Mesenteric fat pad (tissue), 1 donor: ENCODE measurements around the gene PHLDA2. TPM values are rescaled to one million over a fixed set of nuclear protein-coding genes. Genes with fewer than 3 reads are reported as not detected.
"Not testable (repeated sequence)": the region's sequence is repeated elsewhere in the genome, so short reads cannot be mapped to it uniquely, and the experiment has no call there.

Experiments used
- DNase-seq: peaks from one replicate; pipeline ENCODE4 v3.0.0-alpha.2; 2020; ENCODE audit warnings: low spot score
- total RNA-seq: library from RNA; stranded (reverse); fragmentation: NEBNext Ultra II Directional; extraction: Animal tissue kit (Norgen Biotek cat#: 25700); gene quantifications from one replicate; pipeline ENCODE4 v1.2.1, GENCODE V29; 2021
- donor health status: DM: yes; HTN: yes; CAD: no.

The PHLDA2 gene
- total RNA-seq, 1 donor from 2014 or later: 6.8 TPM

- no peak for DNase-seq
Observed at GRCh38 chr11:2915473-2915872, 13.7 kb downstream of the PHLDA2 start.

DNA sequence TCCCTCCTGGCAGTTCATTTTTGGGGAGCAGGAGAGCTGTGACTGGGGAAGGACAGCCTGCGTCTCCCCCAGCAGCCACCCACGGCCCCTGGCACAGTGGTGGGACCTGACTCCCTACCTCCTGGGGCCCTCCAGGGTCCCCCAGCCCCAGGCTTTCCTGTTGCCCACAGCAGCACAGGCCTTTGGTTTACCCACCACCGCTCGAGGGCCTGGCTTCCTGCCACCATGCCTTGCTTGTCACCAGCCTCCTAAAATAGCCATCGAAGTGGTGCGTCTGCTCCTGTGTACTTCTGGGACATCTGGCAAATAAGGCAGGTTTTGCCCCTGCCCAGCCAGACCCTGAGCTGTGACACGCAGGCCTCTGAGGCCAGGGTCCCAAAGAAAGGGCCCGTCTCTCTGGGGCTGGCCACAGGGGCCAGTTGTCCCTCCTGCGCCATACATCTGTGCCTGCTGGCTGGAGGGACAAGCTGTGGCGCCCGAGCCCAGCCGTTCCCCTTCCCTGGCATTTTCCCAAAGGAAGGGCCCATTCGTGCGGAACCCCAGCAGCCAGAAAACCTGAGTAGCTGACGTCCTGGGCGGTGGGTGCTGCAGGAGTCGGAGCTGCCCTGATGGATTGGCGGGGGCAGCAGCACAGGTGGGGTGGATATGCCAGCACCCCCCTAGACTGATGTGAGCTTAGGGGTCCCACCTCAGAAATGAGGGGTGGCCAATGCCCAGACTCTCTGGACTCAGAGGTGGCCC, 14.6 kb downstream of the PHLDA2 start:
- no peak for DNase-seq

DNA sequence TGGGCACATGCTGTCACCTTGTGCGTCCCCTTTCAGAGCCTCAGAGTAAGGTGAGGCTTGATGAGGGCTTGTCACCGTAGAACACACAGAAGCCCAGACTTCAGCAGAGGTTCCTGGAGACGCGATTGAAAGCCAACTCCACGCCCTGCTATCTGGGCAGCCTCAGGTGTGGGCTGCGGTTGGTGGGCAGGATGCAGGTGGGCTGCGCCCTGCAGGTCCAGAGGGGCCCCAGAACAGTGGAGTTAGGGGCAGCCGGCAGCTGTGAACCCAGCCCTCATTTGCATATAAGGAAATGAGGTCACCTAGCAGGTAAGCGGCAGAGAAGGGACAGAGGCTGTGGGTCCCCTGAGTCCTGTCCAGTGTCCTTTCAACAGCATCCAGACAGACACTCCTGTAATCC, 15.4 kb downstream of the PHLDA2 start:
- DNase-seq: no peak

DNA sequence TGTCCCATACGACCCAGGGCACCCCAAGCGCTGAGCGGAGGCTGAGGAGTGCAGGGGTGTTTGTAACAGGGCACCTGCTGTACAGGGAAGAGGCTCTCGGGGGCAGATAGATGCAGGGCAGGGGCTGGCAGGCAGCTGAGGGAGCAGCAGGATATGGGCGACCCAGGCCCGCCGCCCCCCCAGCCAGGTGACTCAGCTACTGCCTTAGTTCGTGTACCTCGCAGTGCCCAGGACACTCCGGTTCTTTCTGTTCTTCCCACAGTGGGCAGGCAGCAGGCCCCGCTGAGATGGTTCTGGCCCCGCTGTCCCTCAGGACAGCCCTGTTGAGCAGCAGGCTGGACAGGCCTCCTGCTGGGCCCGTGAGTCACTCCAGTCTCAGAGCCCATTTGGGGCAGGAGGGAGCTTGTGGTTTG, 16.2 kb downstream of the PHLDA2 start:
- DNase-seq: no peak

- DNase-seq: no peak
Observed at GRCh38 chr11:2912498-2912897, 16.7 kb downstream of the PHLDA2 start.

- no peak for DNase-seq
Observed at GRCh38 chr11:2911785-2912391, 17.3 kb downstream of the PHLDA2 start.

DNA sequence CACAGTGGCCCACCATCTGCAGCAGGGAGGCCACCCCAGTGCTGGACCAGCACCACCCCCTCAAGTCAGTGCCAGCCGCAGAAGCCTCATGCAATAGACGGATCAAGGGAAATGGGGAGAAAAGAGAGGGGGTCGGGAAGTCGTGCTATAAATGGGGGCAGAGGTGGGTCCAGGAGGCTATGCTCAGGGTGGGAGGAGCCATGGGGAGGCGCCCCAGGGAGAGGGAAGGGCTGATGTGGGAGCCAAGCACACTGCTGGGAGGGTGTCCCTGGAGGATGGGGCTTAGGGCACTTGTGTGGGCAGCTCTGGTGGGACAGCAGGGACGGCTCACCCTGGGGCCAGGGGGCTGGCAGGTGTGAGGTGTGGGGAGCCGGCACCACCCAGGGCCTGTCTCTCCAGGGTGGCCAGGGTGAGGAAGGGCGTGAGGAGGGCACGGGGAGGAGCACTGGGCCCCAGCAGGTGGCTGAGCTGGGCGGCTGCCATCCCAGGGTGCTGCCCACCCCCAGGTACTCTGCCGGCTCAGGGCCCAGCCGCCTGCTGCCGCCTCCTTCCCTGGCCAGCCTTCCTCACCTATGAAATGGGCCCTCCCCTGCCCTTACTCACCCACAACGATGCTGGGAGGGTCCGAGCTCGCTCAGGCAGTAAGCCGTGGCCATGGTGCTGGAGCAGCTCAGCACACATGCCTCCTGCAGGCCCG, 18.0 kb downstream of the PHLDA2 start:
- DNase-seq: no peak

DNA sequence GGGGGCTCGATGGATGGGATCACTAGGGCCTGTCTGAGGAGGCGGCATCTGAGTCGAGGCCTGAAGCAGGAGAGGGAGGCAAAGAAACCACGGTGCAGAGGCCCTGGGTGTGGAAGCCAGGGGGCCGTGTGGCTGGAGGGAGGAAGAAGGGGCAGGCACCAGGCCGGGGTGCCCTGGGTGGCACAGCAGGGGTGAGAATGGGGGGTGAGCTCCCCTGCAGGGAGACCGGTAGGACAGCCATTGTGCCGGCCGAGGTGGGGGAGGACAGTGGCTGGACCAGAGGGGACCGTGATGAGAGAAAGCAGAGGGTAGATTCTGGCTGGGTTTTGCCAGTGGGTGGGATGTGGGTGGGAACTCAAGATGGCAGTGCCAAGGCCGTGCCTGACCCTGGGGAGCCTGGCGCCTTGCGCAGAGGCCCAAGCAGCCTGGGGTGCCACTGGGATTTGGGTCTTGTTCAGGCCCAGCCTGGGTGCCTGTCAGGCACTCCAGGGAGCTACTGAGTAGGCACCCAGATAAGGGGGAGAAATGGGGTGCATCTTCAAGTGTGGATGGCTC, 18.7 kb downstream of the PHLDA2 start:
- no peak for DNase-seq

DNA sequence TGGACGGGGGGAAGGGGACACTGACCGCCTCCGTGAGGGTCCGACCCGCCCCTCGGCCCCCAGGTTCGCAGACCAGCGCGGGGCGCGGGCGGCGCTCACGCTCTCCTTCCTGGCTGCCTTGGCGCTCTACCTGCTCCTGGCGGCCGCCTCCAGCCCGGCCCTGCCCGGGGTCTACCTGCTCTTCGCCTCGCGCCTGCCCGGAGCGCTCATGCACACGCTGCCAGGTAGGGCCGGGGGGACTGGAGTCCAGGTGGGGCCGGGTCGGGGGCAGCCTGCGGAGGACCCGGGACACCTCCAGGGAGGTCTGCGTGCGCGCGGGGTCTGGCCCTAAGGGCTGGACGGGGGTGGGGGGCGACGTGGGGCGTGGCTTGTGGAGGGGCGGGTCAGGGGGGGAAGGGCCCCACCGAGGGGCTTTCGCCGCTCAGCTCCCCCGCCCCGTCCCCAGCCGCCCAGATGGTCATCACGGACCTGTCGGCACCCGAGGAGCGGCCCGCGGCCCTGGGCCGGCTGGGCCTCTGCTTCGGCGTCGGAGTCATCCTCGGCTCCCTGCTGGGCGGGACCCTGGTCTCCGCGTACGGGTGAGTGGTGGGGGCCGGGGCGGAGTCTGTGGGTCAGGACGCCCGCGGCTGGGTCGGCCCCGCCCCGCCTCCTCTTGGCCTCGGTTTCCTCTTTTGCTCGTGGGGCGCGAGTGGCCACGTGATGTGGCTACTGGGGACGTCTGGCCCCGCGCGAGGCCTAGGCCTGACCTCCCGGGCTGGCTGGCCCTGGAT, 19.9 kb downstream of the PHLDA2 start:
- DNase-seq: no peak

- DNase-seq: no peak
Observed at GRCh38 chr11:2908130-2908529, 21.1 kb downstream of the PHLDA2 start.

GRCh38 chr11:2905299-2905698, 23.9 kb downstream of the PHLDA2 start:
- not testable (repeated sequence) for DNase-seq

GRCh38 chr11:2904153-2905052, 24.8 kb downstream of the PHLDA2 start:
- DNase-seq: no peak

DNA sequence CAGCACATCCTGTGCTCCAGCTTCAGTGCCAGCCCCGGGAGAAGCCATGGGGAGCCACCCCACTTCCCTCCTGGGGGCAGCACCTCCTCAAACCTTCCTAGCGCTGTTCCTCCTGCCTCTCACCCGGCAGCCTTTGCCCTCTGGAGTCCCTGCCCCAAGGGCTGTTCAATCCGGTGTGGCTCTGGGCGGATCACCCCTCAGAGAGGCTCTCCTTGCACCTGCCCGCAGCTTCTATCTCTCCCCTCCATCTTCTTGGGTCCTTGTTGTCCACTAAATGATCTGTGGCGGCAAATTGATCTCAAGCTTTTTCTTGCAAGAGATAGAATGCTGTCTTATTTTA, 25.6 kb downstream of the PHLDA2 start:
- DNase-seq: no peak

DNA sequence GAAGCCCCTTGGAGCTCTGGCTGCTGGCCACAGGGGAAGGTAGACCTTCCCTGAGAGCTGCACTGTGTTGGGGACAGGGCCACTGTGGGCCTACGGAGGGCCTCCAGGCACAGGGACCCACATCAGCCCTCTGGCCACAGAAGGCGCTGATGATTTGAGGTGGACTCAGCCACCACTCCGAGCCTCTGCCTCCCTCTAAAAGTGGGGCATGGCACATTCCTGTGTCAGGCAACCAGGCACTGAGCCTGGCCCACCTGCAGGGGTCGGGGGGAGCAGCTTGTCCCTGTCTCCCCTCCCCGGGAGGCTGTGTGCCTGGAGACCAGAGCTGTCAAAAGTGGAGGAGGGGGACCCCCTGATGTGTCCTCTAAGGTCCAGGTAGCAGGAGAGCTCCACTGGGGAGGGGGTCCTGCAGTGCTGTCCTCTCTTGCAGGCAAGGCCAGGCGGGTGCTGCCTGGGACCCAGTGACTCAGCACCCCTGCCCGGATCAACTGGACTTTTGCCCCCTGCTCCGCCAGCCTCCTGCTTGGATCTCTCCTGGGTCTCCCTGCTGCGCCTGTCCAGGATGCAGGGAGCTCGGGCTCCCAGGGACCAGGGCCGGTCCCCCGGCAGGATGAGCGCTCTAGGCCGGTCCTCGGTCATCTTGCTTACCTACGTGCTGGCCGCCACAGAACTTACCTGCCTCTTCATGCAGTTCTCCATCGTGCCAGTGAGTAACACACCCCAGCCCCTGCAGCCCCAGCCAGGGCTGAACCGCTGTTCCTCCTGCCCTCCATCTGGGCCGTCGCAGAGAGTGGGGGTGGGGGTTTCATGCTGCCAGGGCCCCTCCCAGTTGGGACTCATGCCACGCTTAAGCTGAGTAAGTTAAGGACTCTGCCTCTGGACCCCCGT, 26.2 kb downstream of the PHLDA2 start:
- no peak for DNase-seq

GRCh38 chr11:2901854-2902783, 27.1 kb downstream of the PHLDA2 start:
- DNase-seq: peak; percentile 99

- no peak for DNase-seq
Observed at GRCh38 chr11:2901196-2901796, 27.9 kb downstream of the PHLDA2 start.

- no peak for DNase-seq
Observed at GRCh38 chr11:2899080-2899783, 30.0 kb downstream of the PHLDA2 start.
